ENCODE data around the gene ECE2. TPM values are rescaled to one million over a fixed set of nuclear protein-coding genes. Genes with fewer than 3 reads are reported as not detected.

Gene ECE2
- total and polyA plus RNA-seq, 10 of the 15 experiments (the other 5 are each of a cell fraction or from before 2014, with no cell fraction given): not detected

DNA sequence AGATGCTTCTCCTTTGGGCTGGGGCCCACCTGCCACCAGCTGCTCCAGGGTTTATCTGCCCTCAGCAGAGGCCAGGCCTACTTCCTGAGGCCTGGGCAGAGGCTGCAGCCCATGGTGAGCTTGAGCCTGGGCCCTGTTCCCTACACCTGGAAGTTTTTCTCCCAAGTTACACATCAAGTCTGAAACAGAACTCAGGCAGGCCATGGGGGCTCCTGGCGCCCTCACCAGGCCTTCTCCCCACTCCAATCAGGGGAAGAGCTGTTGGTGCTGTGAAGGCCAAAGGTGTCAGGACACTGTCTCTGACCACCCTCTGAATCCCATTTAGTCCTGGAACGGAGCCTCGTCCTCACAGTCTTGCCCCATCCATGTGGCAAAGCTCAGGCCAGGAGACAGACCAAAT is 39.2 kb upstream of the ECE2 start:
- ChIA-PET RAD21 (ENCODE audit: unreplicated experiment) (interaction anchor here (1.6 kb wide), 1 partner anchor 9 kb away, joined by 6 read pairs; no protein-coding TSS in a partner anchor), CTCF (interaction anchor here (3.5 kb wide), 1 partner anchor 9 kb away, joined by 23 read pairs; no protein-coding TSS in a partner anchor), POLR2A (no interaction called here), SMC1A (ENCODE audit: uncharacterized antibody, unreplicated experiment) (no interaction called here)
- H2AFZ ChIP-seq (ENCODE audit: control insufficient read depth, low read depth, low read length): no peak overlapping the region
- H3K27ac ChIP-seq (ENCODE audit: control insufficient read depth, insufficient read depth): no peak overlapping the region
- DNase-seq (ENCODE audit: low read depth, low spot score) (no peak), FAIRE-seq (no peak), ATAC-seq (no peak)
- H3K9ac ChIP-seq (ENCODE audit: control insufficient read depth, insufficient read depth, low read length): no peak overlapping the region
- no peaks in the 10 kb centered on the region for H3K4me1 ChIP-seq (ENCODE audit: control insufficient read depth, insufficient read depth, low read length)
- TF ChIP-seq, protein P1, sequence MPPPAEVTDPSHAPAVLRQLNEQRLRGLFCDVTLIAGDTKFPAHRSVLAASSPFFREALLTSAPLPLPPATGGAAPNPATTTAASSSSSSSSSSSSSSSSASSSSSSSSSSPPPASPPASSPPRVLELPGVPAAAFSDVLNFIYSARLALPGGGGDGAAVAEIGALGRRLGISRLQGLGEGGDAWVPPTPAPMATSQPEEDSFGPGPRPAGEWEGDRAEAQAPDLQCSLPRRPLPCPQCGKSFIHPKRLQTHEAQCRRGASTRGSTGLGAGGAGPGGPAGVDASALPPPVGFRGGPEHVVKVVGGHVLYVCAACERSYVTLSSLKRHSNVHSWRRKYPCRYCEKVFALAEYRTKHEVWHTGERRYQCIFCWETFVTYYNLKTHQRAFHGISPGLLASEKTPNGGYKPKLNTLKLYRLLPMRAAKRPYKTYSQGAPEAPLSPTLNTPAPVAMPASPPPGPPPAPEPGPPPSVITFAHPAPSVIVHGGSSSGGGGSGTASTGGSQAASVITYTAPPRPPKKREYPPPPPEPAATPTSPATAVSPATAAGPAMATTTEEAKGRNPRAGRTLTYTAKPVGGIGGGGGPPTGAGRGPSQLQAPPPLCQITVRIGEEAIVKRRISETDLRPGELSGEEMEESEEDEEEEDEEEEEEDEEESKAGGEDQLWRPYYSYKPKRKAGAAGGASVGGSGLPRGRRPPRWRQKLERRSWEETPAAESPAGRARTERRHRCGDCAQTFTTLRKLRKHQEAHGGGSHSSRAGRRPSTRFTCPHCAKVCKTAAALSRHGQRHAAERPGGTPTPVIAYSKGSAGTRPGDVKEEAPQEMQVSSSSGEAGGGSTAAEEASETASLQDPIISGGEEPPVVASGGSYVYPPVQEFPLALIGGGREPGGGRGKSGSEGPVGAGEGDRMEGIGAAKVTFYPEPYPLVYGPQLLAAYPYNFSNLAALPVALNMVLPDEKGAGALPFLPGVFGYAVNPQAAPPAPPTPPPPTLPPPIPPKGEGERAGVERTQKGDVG (CRISPR knock-in tag; IDR thresholded peaks at IDR 0.05): no peak
- H3K79me2 ChIP-seq (ENCODE audit: control insufficient read depth, insufficient read depth, low read length): no peaks in the 10 kb centered on the region
- no peak overlapping the region for H3K4me3 ChIP-seq
- in situ Hi-C loops (cut with MboI): no loop called here
- no peak overlapping the region for H3K4me2 ChIP-seq (ENCODE audit: control insufficient read depth, insufficient read depth)
- intact Hi-C loops (cut with micrococcal nuclease; ENCODE audit: unreplicated experiment): no loop called here
- H4K20me1 ChIP-seq (ENCODE audit: control insufficient read depth, insufficient read depth): no peaks in the 10 kb centered on the region
- WGBS (ENCODE audit: insufficient coverage, insufficient replicate concordance, low lambda C conversion rate, missing lambda C conversion rate): 29% methylated on average over 3 of the region's 3 CpGs
- H3K36me3 ChIP-seq (ENCODE audit: control insufficient read depth in 2 of 2, insufficient read depth in 2 of 2, low read length in 1 of 2): no peaks in the 10 kb centered on the region
- peaks cover 0 to 1% of the 10 kb centered on the region in 2 experiments; a peak in 2 of 4 replicates for H3K27me3 ChIP-seq (replicated peaks in 1 of 2; ENCODE audit: control insufficient read depth in 2 of 2, insufficient read depth in 2 of 2, low read length in 1 of 2)
- no peaks in the 10 kb centered on the region for H3K9me3 ChIP-seq (replicated peaks; ENCODE audit: control insufficient read depth, insufficient read depth, low read length)
- BruUV-seq (replicated peaks): no TSS peak

DNA sequence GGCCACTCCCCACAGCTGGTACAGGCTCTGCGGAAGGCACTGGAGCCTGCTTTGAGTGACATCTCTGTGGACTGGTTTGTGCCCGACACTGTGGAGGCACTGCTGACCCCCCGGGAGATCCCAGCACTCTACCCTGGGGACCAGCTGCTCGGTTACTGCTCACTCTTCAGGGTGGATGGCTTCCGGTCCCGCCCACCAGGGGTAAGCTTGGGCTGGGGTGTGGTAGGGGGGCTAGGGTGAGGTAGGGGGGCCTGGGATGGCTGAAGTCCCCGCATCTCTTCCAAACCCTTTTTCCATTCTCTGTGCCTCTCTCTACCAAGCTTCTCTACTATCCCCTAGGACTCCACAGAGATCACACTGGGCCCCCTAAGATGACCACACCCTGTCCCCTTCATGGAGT is 38.6 kb upstream of the ECE2 start:
- TF ChIP-seq, protein P2, sequence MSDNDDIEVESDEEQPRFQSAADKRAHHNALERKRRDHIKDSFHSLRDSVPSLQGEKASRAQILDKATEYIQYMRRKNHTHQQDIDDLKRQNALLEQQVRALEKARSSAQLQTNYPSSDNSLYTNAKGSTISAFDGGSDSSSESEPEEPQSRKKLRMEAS (IDR thresholded peaks at IDR 0.05; ENCODE audit: low read depth, low read length): no peak
- no peak for TF ChIP-seq SPI1 (IDR thresholded peaks at IDR 0.05; ENCODE audit: borderline replicate concordance, insufficient read depth, low read depth, low read length)
- BruUV-seq (replicated peaks): no TSS peak
- Histone ChIP-seq H3K9me3 (replicated peaks; ENCODE audit: control insufficient read depth, insufficient read depth, low read length) (no peaks in the 10 kb centered on the region), H3K4me2 (ENCODE audit: control insufficient read depth, insufficient read depth) (no peak overlapping the region), H3K4me3 (no peak overlapping the region), H3K9ac (ENCODE audit: control insufficient read depth, insufficient read depth, low read length) (no peak overlapping the region), H3K27ac (ENCODE audit: control insufficient read depth, insufficient read depth) (no peak overlapping the region), H3K36me3 (ENCODE audit: control insufficient read depth in 2 of 2, insufficient read depth in 2 of 2, low read length in 1 of 2) (peaks cover 1 to 5% of the 10 kb centered on the region in 2 experiments; a peak in 3 of 4 replicates), H4K20me1 (ENCODE audit: control insufficient read depth, insufficient read depth) (no peaks in the 10 kb centered on the region), H3K4me1 (ENCODE audit: control insufficient read depth, insufficient read depth, low read length) (no peaks in the 10 kb centered on the region), H3K27me3 (replicated peaks in 1 of 2; ENCODE audit: control insufficient read depth in 2 of 2, insufficient read depth in 2 of 2, low read length in 1 of 2) (no peaks in the 10 kb centered on the region; a peak in 1 of 4 replicates), H2AFZ (ENCODE audit: control insufficient read depth, low read depth, low read length) (no peak overlapping the region), H3K79me2 (ENCODE audit: control insufficient read depth, insufficient read depth, low read length) (no peaks in the 10 kb centered on the region)
- no peak for DNase-seq (ENCODE audit: low read depth, low spot score)
- in situ Hi-C loops (cut with MboI): no loop called here
- CTCF ChIA-PET: interaction anchor here (0.7 to 3.5 kb wide), 4 partner anchors 9 to 20 kb away, joined by 3 to 23 read pairs (median 4); no protein-coding TSS in a partner anchor
- FAIRE-seq: no peak
- POLR2A ChIA-PET: no interaction called here
- SMC1A ChIA-PET (ENCODE audit: uncharacterized antibody, unreplicated experiment): interaction anchor here (1.1 to 1.2 kb wide), 2 partner anchors 9 to 108 kb away, joined by 3 to 4 read pairs; no protein-coding TSS in a partner anchor
- no peak for ATAC-seq
- RAD21 ChIA-PET (ENCODE audit: unreplicated experiment): interaction anchor here (1.1 to 1.6 kb wide), 2 partner anchors 10 to 16 kb away, joined by 4 to 6 read pairs; no protein-coding TSS in a partner anchor
- intact Hi-C loops (cut with micrococcal nuclease; ENCODE audit: unreplicated experiment): no loop called here
- 48% methylated on average over 5 of the region's 7 CpGs for WGBS (ENCODE audit: insufficient coverage, insufficient replicate concordance, low lambda C conversion rate, missing lambda C conversion rate)
